ENCODE data around the gene GPRIN2.

GPRIN2 gene

DNA sequence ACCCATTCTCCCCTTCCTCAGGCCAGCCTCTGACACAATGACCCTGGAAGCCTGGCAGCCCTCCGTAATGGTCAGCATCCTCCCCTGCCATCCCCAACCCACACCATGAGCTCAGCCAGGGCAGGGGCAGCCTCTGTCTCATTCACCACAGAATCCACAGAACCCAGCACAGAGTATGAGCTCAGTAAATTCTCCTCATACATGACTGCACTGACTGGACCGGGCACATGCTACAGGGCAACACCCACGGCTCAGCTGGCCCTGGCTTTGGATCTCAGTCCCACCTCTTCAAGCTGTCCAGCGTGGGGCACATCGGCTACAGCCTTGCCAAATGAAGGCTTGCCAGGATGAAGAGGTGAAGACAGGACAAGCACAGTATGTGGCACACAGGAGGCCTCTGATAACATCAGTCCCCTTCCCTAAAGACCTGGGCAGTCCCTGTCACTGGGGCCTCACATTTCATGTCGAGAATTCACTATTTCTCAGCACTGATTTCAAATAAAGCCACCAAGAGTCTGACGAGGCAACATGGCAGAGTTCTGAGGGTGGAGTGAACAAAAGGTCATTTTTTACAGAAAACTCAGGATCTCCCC, 7.9 kb downstream of the GPRIN2 start:
- DNase-seq = peak in 1 of 2 donors; percentile 17

DNA sequence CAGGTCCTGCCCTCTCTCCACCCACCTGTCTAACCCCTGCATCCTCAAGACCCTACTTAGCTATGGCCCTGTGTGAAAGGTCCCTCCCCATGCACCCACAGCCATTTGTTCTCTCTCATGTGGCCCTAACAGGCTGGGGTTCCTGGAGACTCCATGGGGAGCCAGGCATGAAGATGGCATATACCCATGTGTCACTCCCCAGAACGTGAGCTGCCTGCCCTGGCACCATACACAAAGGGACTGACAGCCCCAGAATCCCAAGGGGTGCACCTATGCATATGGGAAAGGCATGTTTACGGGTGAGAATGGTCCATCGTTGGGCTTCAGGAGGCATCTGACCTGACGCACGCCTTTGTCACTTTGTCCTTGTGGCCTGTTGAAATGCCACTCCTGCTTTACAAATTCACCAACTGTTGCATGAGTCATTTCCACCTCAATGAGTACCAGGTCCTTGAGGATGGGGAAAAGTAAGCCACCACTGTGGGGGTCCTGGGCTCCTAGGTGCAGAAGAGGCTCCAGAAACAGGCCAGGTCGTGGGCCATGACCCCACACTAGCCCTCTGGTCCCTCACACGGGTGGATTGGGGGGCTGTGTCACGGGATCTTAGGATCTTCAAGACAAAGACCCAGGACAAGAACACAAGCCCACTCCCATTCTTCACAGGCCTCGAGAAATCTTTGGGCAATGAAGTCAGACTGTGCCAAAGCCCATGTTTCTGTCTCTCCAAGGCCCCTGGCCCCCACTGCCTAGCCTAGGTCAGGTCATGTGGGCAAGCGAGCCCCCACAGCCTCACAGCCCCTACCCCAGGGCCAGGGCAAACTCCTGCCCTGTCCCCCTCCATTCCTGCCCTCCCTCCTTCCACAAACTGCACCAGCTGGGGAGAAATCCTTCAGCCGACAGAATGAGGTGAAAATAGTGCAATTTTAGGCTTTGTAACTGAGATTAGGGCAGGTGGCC, 8.6 kb downstream of the GPRIN2 start:
- DNase-seq = peak in 1 of 2 donors; percentile 15

DNA sequence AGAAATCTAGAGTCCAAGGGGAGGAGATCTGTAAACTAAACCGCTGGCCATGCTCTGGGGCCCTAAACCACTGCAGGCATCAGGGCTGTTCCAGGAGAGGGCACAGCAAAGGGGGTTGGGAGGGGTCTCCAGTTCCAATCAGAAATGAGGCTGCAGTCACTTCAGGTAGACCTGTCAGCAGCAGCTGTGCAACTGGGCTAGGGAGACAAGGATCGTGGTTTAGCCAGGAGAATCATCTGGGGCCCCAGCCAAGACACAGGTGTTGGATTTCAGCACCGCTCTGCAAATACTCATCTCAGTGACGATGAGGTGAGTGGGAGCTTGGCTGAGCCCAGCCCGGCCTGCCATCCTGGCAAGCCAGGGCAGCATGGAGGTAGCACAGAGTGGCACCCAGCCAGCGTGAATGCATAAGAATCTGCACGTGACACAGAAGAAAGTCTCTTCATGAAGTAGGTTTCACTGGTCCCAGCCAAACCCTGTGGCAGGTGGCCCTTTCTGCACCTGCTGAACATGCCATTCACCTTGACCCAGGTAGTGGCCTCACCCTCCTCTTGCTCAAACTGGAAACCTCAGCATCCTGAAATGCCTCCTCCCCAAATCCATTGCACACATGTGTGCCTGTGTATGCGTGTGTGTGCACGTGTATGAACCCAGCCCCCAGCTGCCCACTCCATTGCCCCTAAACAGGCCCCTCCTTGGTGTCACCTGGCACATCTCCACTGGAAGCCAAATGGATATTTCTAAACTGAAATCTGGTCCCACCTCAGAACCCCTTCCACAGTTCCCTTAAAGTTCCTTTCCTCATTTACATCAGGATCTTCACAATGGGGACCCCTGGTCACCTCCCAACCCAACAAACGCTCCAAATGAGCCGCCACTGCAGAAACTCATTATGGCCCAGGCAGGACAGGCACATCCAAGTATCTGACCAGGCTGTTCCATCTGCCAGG, 9.6 kb downstream of the GPRIN2 start:
- DNase-seq = no peak

DNA sequence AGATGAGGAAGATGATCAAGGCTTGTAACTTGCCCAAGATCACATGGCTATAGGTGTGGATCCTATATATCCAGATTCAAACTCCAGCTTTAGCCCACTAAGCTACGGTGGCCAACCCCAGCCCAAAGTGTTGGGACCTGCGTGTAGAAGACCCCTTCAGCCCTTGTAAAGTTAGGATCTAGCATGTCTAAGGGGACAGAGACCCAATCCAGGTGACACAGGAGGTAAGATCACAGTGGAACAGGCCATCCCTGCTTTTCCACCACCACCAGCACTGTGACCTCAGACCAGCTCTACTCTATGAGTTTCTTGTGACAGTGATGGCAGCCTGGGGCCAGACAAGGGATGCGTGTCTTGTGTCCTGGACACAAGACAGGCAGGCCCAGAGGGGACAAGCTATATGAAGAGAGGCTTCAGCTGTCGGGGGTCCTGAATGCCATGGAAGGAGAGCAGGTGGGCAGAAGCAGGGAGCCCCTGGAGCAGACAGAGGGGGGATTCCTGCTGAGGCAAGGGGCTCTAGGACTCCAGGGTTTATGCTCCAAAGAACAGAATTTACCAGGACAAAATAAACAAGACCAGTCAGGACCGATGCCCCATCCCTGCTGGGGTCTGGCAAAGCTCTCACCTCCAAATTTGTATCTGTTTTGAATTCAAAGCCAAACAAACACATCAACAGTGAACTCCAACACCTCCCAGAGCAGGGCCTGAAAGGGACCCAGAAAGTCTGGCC, 10.4 kb downstream of the GPRIN2 start:
- no peak for DNase-seq

DNA sequence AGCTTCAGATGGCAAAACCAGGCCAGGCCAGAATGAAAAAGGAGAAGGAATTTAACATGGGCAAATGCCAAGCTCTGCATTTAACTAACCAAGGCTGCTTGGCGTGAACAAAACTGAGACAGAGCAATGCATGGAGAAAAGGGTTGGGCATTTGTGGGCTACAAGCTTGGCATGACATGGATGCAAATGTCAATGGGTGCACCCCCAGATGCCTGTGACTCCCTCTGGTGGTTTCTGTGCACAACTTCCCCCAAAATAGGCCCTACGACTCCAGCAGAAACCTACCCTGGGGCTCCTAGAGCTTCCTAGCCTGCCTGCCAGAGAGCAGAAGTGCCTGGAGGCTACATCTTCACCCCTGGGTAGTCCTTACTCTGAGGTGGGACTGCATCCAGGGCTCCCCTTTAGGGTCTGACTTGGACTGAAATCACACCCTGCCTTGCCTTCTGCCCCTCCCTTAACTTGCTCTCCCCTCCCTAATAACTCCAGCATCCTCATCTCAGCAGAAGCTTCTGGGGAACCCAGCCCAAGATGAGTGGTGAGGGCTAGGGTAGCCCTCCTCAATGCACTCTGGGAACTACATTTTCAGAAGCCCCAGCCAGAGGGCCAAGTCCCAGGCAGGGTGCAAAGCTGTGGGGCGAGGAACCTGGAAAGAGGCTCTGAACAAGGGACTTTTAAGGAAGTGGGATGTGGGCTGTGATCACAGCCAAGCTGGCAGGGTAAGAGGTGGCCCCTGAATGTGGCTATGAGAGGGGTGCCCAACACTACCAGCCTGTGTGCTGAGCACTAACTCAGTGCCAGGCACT, 11.3 kb downstream of the GPRIN2 start:
- DNase-seq = no peak

DNA sequence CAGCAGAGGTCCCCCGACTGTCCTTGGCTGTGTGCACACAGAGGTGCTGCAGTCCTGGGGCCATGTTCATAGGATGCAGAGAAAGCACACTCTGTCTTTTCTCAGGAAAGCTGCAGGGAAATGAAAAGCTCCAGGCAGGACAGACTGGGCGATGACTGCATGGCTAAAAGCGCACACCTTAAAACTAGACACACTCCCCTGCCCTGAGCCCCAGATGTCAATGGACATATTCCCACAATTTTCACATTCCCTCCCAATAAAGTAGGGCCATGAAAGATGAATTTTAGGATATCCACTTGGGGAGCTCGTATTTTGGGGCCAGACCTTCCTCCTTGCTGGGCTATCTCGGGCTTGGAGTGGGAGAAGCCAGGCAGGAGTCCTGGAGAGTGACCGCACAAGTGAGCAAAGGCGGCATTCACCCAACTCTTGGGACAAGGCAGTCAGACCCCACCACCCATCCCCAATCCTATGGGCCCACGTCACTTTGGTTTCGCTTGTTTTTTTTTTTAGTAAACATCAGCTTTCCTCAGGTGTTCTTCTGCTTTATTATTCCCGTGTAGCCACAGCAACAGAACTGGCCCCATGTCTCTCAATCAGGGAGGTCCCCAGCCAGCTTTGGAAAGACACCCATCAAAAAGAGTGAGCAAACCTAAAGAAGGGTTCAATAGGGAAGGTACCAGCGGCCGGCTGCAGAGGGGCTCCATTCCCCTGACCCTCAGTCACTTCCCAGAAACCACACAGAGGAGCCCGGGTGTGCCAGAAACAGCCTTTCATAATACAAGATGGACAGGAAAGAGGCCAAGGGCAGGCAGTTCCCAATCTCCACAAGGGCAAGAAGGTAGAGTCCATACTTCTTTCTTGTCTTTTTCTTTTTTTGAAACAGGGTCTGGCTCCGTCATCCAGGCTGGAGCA, 12.7 kb downstream of the GPRIN2 start:
- DNase-seq = no peak

DNA sequence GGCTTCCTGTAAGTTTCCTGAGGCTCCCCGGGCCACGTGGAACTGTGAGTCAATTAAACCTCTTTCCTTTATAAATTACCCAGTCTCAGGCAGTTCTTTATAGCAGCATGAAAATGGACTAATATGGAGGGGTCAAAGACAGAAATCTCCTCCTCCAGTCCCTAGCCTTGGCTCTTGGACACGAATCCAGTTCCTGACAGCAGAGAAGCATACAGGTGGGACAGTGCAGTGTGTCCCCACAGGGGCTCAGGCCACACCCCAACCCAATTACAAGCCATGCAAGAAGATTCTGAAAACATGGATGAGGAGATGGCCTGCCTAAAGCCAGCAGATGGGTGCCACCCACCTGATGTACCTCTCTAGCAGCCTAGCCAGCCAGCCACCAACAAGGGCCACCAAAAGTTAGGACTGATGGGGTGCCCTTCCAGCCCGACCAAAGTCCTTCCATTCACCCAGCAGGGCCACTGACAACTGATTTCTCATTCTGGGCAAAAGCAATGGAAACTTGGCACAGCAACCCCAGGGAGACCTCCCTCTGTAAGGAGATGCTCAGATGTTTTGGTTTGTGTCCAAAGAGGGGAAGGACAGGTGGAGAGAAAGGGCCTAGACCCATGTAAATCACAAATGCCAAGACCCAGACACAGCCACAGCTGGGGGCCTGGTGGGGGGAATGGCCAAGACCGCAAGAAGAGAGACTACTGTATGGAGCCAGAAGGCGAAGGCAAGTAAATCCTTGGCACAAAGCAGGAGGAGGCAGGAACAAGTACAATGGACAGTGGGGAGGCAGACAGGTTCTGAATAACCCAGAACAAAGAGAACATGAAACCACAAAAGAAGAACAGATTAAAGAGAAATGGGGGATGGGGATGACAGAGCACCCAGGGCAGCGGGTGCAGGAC, 13.6 kb downstream of the GPRIN2 start:
- DNase-seq = no peak

DNA sequence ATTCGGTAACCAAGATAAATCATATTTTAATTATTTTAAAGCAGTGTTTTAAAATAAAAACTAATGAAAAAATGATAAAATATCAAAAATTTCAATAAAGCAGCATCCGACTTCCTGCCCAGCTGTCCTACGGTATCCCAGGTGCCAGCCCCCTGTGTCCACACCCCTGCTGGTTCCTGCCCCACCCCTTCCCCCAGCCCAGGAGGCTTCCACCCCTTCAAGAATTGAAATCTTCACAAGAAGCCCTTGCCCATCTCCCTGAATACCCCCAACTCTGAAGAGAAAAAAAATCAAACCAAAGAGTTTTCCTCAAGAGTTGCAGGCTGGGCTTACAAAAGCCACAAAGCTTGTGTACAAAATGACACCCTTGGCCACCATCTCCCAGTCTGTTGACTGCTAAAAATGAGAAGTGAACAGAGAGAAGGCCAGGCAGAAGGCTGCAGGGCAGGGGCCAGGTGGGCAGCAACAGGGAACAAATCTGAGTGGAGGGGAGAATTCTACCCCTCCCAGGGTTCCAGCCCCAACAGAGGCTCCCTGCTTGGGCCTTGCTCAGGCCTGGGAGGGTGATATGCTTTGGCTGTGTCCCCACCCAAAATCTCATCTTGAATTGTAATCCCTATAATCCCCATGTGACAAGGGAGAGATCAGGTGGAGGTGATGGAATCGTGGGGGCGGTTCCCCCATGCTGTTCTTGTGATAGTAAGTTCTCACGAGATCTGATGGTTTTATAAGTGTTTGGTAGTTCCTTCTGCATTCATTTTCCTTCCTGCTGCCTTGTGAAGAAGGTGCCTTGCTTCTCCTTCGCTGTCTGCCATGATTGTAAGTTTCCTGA, 14.5 kb downstream of the GPRIN2 start:
- no peak for DNase-seq

DNA sequence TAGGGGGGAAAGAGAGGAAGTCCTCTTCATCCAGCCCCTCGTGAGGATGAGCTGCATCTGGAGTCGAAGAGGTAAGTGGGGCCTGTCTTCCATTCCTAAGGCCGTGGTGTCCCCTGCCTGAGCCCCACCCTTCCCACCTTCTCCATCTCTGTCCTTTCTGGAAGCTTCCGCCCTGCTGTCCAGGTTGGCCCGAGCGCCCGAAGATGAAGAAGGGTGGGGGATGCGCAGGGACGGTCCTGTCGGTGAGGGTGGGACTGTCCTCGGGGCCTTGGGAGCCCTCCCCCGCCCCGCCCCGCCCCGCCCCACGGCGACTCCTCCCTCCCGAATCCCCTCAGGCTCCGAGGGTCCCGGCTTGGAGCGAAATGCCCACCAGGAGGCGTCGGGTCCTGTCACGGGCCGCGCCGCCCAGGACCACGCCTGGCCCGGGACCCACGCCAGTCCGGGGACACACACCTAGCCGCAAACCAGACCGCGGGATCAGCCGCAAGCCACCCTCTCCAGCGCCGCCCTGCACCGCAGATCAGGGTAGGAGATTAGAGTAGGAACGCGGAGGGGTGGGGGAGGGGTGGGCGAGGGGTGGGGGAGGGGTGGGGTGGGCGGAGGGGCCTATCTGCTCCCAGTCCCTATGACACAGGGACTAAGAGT, 15.3 kb downstream of the GPRIN2 start:
- DNase-seq = no peak

DNA sequence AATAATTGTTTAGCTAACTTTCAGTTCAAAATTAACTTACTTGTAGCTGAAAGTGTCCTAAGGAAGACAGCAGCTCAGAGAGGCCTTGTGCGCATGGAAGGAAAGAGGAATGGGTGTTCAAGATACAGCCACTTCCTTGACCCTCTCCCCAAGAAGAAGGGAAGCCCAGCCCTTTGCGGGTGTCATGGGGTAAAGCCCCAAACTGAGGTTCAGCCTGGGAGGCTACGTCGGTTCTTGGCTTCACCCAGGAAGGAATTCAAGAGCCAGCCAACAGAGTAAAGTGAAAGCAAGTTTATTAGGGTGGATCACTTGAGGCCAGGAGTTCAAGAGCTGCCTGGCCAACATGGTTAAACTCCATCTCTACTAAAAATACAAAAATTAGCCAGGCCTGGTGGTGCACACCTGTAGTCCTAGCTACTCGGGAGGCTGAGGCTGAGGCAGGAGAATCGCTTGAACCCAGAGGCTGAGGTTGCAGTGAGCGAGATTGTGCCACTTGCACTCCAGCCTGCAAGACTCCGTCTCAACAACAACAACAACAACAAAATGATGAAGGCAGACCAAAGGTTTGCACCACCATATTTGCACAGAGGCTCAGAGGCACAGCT, 15.9 kb downstream of the GPRIN2 start:
- no peak for DNase-seq

DNA sequence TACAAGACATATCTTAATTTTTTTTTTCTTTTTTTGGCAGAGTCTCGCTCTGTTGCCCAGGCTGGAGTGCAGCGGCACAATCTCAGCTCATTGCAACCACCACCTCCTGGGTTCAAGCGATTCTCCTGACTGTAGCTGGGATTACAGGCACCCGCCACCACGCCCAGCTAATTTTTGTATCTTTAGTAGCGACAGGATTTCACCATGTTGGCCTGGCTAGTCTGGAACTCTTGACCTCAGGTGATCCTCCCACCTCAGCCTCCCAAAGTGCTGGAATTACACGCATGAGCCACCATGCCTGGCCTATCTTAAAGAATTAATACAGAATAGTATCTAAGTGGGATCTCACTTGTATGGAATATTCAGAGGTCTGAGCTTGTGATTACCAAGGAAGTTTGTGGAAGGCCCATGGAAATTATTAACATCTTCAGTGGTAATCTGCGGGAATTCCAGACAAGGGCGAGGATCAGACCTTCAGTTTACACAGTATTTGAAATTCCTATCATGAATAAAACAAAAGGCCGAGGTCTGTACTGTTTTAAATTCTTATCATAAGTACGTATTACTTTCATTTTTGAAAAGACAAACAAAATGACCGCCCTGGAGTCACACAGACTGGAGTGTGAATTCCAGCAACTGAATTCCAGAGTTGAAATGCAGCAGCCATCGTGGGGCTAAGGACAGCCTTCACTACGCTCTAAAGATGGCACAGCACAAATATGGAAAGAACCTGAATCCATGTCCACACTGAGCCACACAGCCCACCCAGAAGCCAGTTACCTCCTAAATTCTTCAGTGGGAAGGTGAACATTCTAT, 16.7 kb downstream of the GPRIN2 start:
- no peak for DNase-seq

DNA sequence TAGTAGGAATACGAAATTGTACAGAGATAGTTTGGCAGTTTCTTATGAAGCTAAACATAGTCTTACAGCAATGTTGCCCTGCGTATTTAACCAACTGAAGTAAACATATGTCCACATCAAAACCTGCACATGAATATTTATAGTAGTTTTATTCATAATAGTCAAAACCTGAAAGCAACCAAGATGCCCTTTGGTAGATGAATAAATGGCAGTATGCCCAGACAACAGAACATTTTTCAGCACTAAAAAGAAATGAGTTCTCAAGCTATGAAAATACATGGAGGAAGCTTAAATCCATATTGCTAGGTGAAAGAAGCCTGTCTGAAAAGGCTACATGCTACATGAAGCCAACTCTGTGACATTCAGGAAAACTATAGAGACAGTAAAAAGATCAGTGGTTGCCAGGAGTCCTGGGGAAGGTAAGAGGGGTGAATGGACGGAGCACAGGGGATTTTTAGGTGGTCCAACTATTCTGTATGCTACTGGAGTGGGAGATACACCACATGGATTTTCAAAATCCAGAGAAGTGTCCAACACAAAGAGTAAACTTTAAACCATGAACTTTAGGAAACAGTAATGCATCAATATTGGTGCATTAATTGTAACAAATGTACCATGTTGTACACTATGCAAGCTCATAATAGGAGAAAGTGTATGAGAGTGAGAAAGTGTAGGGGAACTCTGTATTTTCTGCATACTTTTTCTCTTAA, 17.6 kb downstream of the GPRIN2 start:
- DNase-seq = no peak

DNA sequence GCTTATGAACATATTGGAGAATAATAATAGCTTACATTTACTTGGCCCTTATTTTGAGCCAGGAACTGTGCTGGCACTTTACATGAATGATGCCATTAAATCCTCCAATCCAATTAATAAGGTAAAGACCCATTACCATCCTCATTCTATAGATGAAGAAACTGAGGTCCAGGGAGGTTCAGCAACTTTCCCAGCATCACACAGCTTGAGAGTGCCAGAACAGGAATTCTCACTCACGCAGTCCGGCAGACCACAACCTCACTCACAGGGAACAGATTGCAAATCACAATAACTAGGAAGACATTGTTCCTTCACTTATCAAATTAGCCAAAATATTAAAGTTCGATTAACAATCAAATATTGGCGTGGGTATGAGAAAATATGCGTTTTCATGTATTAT, 18.3 kb downstream of the GPRIN2 start:
- DNase-seq = no peak

DNA sequence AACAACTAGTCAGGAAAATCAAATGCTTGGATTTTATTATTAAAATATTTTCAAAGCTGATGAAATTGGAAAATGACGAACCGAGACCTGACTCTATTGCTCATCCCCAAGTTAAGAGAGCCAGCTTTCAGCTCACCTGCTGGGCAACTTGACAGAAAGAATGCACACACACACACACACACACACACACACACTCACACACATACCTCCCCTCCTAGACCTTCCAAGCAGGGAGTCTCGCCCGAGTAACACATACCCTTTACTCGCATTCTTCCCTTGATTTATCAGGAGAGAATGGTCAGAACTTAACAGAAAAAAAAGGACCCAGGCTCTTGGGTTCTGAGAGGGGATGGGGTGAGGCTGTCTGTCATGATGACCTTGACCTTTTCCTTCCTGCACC, 19.1 kb downstream of the GPRIN2 start:
- no peak for DNase-seq

DNA sequence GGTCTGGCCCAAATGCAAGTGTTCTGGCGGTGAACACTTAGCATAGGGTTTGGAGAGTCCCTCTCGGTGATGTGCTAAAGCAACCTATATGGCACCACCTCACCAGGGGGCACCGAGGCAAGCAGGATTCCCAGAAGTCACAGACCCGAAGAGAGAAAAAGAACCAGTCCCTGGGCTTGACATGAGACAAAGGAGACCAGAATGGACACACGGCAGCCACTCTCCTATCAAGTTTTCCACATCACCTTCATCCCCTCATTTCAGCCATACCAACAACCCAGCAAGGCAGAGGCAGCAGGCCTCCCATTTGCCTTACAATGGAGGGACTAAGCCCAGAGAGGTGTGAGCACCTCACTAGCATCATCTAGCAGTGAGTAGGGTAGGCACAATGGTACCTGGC, 19.7 kb downstream of the GPRIN2 start:
- DNase-seq = no peak

DNA sequence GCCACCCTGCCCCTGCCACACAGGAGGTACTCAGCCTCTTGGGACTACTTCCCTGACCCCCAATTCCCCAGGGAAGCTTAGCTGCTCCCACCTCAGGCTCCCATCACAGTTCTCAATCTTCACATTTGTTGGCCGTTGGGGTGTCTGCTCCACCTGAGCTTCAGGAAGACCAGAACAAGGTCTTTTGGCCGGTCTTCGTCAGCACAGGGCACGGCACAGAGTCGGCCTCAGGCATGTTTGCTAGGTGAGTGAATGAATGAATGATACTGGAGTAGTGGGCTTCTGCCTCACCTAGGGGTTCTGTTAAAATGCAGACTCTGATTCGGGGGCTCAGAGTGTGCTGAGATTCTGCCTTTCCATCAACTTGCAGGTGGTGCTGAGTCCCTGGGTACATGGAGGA, 20.3 kb downstream of the GPRIN2 start:
- DNase-seq = no peak

Measured in stimulated activated CD4-positive, alpha-beta T cell treated with anti-CD3 and anti-CD28 coated beads, Interleukin-2, amount 100 ng/mL, for 24 hours (primary cell).